22Rv1 (cell line): ENCODE data around the gene RUNX2.
"Not testable (repeated sequence)": the region's sequence is repeated elsewhere in the genome, so short reads cannot be mapped to it uniquely, and the experiment has no call there.

Experiments used
- H3K27ac ChIP-seq: fragments of 450-650 bp; 2 replicates; pipeline ENCODE4 v1.5.1; 2017
- ZFX ChIP-seq: fragments of 450-650 bp; IDR thresholded peaks from 2 replicates; pipeline ENCODE4 v1.6.1; 2017; ENCODE audit warnings: antibody characterized with exemption, borderline replicate concordance
- TF ChIP-seq, protein P1 (sequence below): fragments of 450-650 bp; IDR thresholded peaks from 2 replicates; pipeline ENCODE4 v1.5.1; 2017; ENCODE audit warnings: mild to moderate bottlenecking

Gene RUNX2

DNA sequence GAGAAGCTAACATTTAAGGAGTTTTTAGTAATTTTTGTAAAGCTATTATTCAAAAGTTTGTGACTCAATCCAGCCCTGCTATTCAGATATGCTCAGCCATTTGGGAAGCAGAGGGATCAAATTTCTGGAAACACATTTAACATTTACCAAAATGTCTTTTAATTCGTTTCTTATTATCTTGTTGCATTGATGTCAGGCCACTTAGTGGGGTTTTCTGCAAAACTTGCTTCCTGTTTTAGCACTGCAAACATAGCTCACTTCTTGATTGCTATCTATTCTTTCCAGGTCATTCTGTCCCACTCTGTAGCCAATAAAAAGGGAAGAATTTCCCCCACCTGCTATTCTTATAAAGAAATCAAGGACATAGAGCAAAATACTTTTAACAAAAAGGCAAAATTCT is 226.5 kb downstream of the RUNX2 start:
- no peak for TF ChIP-seq ZFX
- TF ChIP-seq, protein P1, sequence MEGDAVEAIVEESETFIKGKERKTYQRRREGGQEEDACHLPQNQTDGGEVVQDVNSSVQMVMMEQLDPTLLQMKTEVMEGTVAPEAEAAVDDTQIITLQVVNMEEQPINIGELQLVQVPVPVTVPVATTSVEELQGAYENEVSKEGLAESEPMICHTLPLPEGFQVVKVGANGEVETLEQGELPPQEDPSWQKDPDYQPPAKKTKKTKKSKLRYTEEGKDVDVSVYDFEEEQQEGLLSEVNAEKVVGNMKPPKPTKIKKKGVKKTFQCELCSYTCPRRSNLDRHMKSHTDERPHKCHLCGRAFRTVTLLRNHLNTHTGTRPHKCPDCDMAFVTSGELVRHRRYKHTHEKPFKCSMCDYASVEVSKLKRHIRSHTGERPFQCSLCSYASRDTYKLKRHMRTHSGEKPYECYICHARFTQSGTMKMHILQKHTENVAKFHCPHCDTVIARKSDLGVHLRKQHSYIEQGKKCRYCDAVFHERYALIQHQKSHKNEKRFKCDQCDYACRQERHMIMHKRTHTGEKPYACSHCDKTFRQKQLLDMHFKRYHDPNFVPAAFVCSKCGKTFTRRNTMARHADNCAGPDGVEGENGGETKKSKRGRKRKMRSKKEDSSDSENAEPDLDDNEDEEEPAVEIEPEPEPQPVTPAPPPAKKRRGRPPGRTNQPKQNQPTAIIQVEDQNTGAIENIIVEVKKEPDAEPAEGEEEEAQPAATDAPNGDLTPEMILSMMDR = no peak
- H3K27ac ChIP-seq = no peak overlapping the region

DNA sequence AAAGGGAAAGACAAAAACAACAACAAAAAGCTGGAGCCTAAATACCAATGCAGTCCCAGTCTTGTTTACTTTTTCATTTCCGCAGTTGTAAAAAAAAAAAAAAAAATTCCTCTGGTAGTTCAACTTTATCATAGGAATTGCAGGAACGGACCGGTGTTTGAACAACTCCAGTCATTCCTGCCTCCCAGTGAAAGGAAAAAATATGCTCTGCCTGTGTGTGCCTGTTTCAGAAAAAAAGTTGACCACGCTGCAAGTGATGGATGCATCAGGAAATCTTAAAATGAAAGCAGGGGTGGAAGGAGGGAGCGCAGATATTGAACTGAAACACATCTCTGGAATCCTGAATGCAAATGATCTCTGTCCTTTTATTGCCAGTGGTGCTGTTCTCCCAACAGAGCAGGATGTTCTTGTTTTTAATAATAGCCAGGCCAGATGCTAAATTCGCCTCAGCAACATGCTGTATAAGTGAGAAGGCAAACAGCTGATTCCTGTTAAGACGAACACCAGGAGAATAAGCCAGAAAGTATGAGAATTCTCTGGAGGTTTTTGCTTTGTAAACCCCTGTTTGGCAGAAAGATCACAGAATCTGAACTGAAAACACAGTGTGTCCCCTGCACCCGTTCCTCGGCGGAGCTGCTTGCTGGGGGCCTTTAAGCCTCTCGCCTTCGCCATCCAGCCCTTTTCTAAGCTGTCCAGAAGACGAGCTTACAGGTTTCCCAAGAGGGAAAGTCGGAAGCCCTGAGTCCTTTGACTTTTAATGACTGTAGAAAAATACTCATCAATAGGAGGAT is 228.0 kb downstream of the RUNX2 start:
- TF ChIP-seq, protein P1 = no peak
- TF ChIP-seq ZFX = no peak
- H3K27ac ChIP-seq = no peak overlapping the region

DNA sequence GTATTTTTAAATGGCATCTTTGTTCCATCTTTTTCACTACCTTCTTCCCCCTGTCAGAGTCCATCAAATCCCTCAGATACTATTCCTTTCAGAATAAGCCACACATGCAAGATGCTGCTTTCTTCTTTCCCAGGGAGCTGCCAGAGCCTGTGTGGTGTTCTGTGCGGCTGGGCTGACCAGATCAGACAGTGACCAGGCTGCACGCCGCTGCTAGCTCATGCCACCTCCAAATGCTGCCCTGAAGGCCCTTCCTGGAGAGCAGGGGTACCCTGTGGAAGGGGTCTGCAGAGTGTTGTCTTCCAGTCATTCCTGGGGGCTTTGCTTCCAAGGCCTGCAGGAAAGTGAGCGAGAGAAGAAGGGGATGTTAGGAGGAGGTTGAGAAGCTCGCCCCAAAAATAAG is 228.7 kb downstream of the RUNX2 start:
- H3K27ac ChIP-seq = no peak overlapping the region
- no peak for TF ChIP-seq ZFX
- TF ChIP-seq, protein P1 = no peak

DNA sequence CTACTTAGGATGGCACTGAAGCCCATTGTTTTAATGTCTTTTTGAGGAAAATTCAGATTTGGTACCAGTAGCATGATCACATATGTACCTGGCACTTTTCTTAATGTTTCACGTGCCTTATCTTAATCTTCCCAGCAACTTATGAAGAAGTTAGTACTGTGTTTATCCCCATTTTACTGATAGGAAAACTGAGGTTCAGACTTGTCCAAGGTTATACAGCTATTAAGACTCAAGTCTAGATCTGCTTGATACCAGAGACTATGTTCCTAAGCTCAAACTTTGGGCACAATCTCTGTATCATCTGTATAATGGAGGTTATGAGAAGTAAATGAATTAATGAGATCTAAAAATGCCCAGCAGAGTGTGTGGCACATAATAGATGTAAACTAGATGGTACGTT is 229.3 kb downstream of the RUNX2 start:
- TF ChIP-seq ZFX = no peak
- TF ChIP-seq, protein P1 = no peak
- H3K27ac ChIP-seq = no peak overlapping the region

DNA sequence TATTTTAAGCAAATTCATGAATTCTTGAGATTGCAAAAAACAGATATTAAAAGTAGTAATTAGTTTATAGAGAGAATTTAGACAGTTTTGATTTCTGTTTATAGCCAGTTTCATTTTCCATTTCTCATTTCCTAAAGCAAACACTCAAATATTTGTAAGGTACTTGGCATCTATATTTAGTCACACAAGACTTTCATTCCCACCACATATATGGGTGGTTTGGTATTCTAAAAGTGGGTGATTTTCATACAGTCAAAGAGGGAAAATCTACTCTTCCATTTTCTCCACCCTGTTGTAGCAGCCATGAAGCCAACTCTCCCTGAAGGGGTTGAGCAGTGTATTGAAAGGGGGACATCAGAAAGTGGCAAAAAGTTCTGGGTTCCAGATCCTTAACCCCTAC is 230.7 kb downstream of the RUNX2 start:
- H3K27ac ChIP-seq = no peak overlapping the region
- TF ChIP-seq, protein P1 = no peak
- TF ChIP-seq ZFX = no peak

DNA sequence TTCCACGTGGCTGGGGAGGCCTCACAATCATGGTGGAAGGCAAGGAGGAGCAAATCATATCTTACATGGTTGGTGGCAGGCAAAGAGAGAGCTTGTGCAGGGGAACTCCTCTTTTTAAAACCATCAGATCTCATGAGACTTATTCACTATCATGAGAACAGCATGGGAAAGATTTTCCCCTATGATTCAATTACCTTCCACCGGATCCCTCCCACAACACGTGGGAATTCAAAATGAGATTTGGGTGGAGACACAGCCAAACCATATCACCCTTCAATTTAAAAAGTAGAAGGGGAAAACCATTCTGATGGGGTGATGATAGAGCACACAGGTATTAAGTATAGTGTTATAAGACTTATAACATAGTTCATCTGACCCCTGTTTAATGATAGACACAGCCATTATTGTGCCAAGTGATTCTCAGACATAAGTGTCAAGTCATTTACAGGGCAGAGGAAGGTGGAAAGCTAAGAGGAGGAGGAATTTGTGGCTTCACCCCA is 232.2 kb downstream of the RUNX2 start:
- H3K27ac ChIP-seq = not testable (repeated sequence)

DNA sequence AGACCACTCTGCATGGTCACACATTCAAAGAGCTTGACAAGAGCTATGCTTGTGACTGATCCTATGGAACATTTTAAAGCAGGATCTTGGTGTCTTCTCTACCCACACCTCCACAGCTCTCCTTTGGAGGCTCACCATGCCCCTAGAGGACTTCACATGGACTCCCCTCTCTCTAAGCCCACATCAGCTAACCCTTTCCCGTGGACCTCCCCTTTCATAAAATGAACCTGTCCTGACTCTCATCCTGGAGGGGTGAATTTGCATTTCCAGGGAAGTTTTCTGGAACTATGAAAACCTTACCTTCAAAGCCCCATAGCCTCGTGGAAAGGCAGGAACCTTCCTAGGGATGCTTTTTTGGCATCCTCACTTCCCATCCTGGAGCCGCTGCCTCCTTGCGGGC is 234.0 kb downstream of the RUNX2 start:
- TF ChIP-seq, protein P1 = no peak
- no peak for TF ChIP-seq ZFX
- no peak overlapping the region for H3K27ac ChIP-seq
